MM.1S (cell line): ENCODE measurements around the gene CASP8.

Experiments used
- DNase-seq: peaks from one replicate; pipeline ENCODE4 v3.0.0-alpha.2; 2015
- H2AFZ ChIP-seq: fragments of 300-600 bp; sonication (generic); 2 replicates; pipeline ENCODE4 v1.6.0; 2016; ENCODE audit warnings: antibody characterized with exemption, low read length
- H3F3A ChIP-seq: fragments of 300-600 bp; sonication (generic); 2 replicates; pipeline ENCODE4 v1.6.1; 2016; ENCODE audit warnings: mild to moderate bottlenecking, antibody characterized with exemption, low read length, moderate library complexity, mixed read lengths; ENCODE audit not compliant: insufficient read depth
- H3K27ac ChIP-seq: fragments of 300-600 bp; sonication (generic); 2 replicates; pipeline ENCODE4 v1.5.1; 2016; ENCODE audit warnings: mild to moderate bottlenecking, low read length
- H3K27me3 ChIP-seq: fragments of 300-600 bp; sonication (generic); replicated peaks from 2 replicates; pipeline ENCODE4 v1.6.0; 2016; ENCODE audit warnings: low read length; ENCODE audit not compliant: insufficient read depth
- H3K36me3 ChIP-seq: fragments of 300-600 bp; sonication (generic); replicated peaks from 2 replicates; pipeline ENCODE4 v1.6.1; 2016; ENCODE audit warnings: mild to moderate bottlenecking, low read length, mixed read lengths; ENCODE audit not compliant: insufficient read depth
- H3K4me1 ChIP-seq: fragments of 300-600 bp; sonication (generic); 2 replicates; pipeline ENCODE4 v1.6.1; 2016; ENCODE audit warnings: low read length, mixed read lengths
- H3K4me2 ChIP-seq: fragments of 300-600 bp; sonication (generic); 2 replicates; pipeline ENCODE4 v1.6.0; 2016; ENCODE audit warnings: low read depth, low read length
- H3K4me3 ChIP-seq: fragments of 300-600 bp; sonication (generic); 2 replicates; pipeline ENCODE4 v1.5.1; 2016; ENCODE audit warnings: low read length, mixed read lengths
- H3K79me2 ChIP-seq: fragments of 300-600 bp; sonication (generic); 2 replicates; pipeline ENCODE4 v1.6.1; 2016; ENCODE audit warnings: mixed run types, low read length, mixed read lengths
- H3K9ac ChIP-seq: fragments of 300-600 bp; sonication (generic); 2 replicates; pipeline ENCODE4 v1.6.1; 2016; ENCODE audit warnings: low read length, mixed read lengths
- H3K9me2 ChIP-seq: fragments of 300-600 bp; sonication (generic); replicated peaks from 2 replicates; pipeline ENCODE4 v1.6.1; 2016; ENCODE audit warnings: mild to moderate bottlenecking, low read length, mixed read lengths; ENCODE audit not compliant: insufficient read depth
- H3K9me3 ChIP-seq: fragments of 300-600 bp; sonication (generic); replicated peaks from 2 replicates; pipeline ENCODE4 v1.6.1; 2016; ENCODE audit warnings: mild to moderate bottlenecking, low read length, mixed read lengths; ENCODE audit not compliant: insufficient read depth
- H4K20me1 ChIP-seq: fragments of 300-600 bp; sonication (generic); 2 replicates; pipeline ENCODE4 v1.6.1; 2016; ENCODE audit warnings: mild to moderate bottlenecking, low read length, moderate library complexity, mixed read lengths; ENCODE audit not compliant: insufficient read depth
- CTCF ChIP-seq: fragments of 300-600 bp; sonication (generic); IDR thresholded peaks from 2 replicates; pipeline ENCODE4 v1.5.1; 2016; ENCODE audit warnings: antibody characterized with exemption, low read length, mixed read lengths
- EZH2 ChIP-seq: fragments of 300-600 bp; sonication (generic); optimal IDR thresholded peaks from 2 replicates; pipeline ENCODE3; 2017; ENCODE audit warnings: low read depth, mild to moderate bottlenecking, antibody characterized with exemption, low read length, mixed read lengths
- EZH2phosphoT487 ChIP-seq: fragments of 300-600 bp; sonication (generic); IDR thresholded peaks from 2 replicates; pipeline ENCODE4 v1.6.1; 2018; ENCODE audit warnings: antibody characterized with exemption, low read length

Gene CASP8

GRCh38 chr2:201232467-201232815, 27.9 kb upstream of the CASP8 start:
- peaks cover 1% of the 10 kb centered on the region; the same call in 1 of the 2 replicates for H3K36me3 ChIP-seq
- H3K27ac ChIP-seq, result peak overlapping the region; percentile 94; the same call in 1 of the 2 replicates
- H3K9ac ChIP-seq, result peak overlapping the region; percentile 19; the same call in 1 of the 2 replicates
- TF ChIP-seq CTCF, result no peak
- TF ChIP-seq EZH2phosphoT487, result no peak
- TF ChIP-seq EZH2, result no peak
- no peak for DNase-seq
- H3K9me3 ChIP-seq, result no peaks in the 10 kb centered on the region
- peak overlapping the region; percentile 89 for H3K4me3 ChIP-seq
- H3F3A ChIP-seq, result peaks cover 32% of the 10 kb centered on the region
- H3K27me3 ChIP-seq, result no peaks in the 10 kb centered on the region
- no peak overlapping the region for H2AFZ ChIP-seq
- peaks cover 33% of the 10 kb centered on the region for H3K4me1 ChIP-seq
- peak overlapping the region; percentile 81 for H3K4me2 ChIP-seq
- no peaks in the 10 kb centered on the region for H4K20me1 ChIP-seq
- no peaks in the 10 kb centered on the region for H3K9me2 ChIP-seq
- peaks cover 54% of the 10 kb centered on the region for H3K79me2 ChIP-seq

GRCh38 chr2:201233192-201233811, 27.0 kb upstream of the CASP8 start:
- TF ChIP-seq EZH2phosphoT487, result no peak
- no peak for TF ChIP-seq EZH2
- TF ChIP-seq CTCF, result no peak
- peaks cover 25% of the 10 kb centered on the region for H3F3A ChIP-seq
- DNase-seq, result peak; percentile 97

GRCh38 chr2:201233812-201234662, 26.3 kb upstream of the CASP8 start:
- Histone ChIP-seq H3F3A (peaks cover 21% of the 10 kb centered on the region), H4K20me1 (no peaks in the 10 kb centered on the region), H3K27ac (peak overlapping the region; percentile 94), H3K4me2 (peak overlapping the region; percentile 81), H3K9ac (peak overlapping the region; percentile 97), H3K9me2 (no peaks in the 10 kb centered on the region), H3K4me3 (peak overlapping the region; percentile 89), H3K4me1 (peaks cover 25% of the 10 kb centered on the region), H3K27me3 (no peaks in the 10 kb centered on the region), H2AFZ (peak overlapping the region; percentile 36), H3K36me3 (peaks cover 6% of the 10 kb centered on the region), H3K9me3 (no peaks in the 10 kb centered on the region), H3K79me2 (peaks cover 64% of the 10 kb centered on the region)
- DNase-seq, result peak; percentile 32
- TF ChIP-seq EZH2, result no peak
- TF ChIP-seq CTCF, result no peak
- no peak for TF ChIP-seq EZH2phosphoT487

More at GRCh38 chr2:201233192-201233811, 27.0 kb upstream of the CASP8 start:
- H4K20me1 ChIP-seq, result no peaks in the 10 kb centered on the region
- peak overlapping the region; percentile 97 for H3K9ac ChIP-seq
- H3K27me3 ChIP-seq, result no peaks in the 10 kb centered on the region
- peaks cover 6% of the 10 kb centered on the region for H3K36me3 ChIP-seq
- H3K9me2 ChIP-seq, result no peaks in the 10 kb centered on the region
- peaks cover 32% of the 10 kb centered on the region for H3K4me1 ChIP-seq
- peaks cover 63% of the 10 kb centered on the region for H3K79me2 ChIP-seq
- peak overlapping the region; percentile 89 for H3K4me3 ChIP-seq
- peak overlapping the region; percentile 94 for H3K27ac ChIP-seq
- H3K9me3 ChIP-seq, result no peaks in the 10 kb centered on the region
- H3K4me2 ChIP-seq, result peak overlapping the region; percentile 81
- H2AFZ ChIP-seq, result peak overlapping the region; percentile 36
